Stimulated activated CD8-positive, alpha-beta memory T cell treated with anti-CD3 and anti-CD28 coated beads, Interleukin-4, amount 100 ng/mL, for 24 hours (primary cell): ENCODE data around the gene SELENOP.
"Not testable (repeated sequence)": the region's sequence is repeated elsewhere in the genome, so short reads cannot be mapped to it uniquely, and the experiment has no call there.

Source experiments
- DNase-seq: peaks from one replicate; pipeline ENCODE4 v3.0.0-alpha.2; 2020; ENCODE audit warnings: low read depth

Gene SELENOP

DNA sequence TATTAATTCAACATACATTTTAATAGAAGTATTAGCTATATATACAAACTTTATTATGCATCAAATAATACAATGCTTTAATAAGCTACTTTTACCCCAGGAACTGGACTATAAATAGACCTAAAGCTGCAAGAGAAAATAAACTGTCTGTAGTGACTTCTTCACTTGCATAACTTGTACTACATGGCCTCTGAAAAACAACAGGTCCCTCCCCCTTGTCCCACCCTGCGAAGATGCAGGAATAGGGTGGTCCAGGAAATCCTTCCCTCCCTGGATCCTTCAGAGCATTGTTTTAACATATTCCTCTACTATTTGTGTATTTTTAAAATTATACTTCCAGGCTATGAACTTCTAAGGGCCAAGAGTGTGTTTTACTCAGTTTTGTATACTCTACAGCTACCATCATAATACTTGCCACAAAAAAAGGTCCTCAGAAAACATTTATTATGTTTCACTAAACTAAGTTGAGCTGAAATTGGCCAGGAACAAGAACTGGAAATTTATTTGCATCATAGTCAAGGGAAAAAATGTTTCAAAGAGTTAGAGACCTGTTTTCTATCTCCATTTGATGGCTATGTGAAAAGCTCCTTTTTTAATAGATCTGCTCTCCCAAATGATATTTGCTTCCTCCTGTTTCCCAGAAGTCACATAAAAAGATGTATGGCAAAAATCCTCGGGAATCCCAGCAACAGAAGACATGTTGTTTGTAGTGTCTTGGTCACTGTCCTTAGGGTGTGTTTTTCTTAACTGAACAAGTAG is 15.2 kb upstream of the SELENOP start:
- no peak for DNase-seq

DNA sequence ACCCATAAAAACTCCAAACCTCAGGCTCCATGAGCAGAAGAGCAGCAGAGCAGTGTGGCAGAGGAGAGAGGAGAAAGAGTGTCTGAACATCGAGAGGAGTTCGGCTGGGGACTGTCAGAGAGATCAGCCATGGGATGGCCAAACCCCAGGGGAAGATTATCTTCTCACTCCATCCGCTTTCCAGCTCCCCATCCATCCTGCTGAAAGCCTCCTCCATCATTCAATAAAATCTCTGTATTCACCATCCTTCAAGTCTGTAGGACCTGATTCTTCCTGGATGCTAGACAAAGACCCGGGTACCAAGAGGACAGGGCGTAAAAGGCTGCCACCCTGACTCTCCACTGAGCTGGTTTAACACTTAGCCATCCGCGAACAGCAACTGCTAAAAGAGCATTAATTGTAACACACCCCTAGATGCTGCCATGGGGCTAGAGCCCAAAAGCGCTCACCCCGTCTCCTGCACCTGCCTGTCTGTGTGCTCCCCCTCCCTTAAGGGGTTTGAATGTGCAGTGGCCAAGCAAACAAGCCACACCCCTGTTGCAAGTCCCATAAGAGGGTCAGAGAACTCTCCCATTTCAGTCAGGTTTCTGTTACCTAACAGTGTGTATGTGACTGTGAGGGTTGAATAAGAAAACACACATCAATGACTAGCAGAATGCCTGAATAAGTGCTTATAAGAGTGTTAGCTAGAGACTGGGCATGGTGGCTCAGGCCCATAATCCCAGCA is 13.9 kb upstream of the SELENOP start:
- no peak for DNase-seq

DNA sequence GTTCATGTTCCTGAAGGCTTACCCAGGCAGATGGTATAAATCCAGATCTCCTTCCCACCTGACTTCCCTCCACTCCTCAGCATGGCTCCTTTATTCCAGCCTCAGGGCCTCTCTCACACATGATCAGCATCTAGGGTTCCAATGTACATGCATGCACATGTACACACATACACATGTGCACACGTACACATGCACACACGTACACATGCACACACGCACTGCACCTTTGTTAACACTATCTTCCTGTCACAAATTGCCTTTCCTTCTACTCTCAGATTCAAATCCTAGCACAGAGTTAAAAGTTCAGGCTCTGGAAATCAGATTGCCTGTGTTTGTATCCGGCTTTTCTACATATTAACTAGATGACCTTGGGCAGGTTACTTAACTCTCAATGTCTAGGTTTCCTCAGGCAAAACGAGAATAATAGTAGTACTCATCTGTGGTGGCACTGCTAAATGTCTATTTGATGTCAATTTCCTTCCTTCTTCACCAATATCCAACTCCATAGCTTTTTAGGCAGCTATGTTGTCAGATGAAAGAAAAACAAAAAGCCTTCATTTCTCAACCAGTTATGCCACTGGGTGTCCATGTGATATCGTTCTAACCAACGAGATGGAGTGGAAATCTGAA is 12.8 kb upstream of the SELENOP start:
- DNase-seq = no peak

DNA sequence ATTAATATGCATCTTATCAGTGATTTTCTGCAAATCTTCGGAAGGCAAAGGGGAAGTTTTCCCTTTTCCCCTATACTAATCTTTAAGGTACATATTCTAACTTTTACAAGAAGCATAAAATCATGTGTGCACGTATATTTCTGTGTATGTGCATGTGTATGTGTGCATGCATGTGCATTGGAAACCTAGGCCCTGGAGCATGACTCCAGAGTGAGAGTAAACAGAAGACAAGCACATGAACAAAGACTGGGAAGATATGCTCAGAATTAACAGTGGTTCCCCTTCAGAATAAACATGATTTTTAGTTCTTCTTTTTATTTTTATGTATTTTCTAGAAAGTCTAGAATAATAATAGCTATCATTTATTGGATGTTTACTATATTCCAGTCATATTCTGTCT is 10.9 kb upstream of the SELENOP start:
- DNase-seq = no peak

DNA sequence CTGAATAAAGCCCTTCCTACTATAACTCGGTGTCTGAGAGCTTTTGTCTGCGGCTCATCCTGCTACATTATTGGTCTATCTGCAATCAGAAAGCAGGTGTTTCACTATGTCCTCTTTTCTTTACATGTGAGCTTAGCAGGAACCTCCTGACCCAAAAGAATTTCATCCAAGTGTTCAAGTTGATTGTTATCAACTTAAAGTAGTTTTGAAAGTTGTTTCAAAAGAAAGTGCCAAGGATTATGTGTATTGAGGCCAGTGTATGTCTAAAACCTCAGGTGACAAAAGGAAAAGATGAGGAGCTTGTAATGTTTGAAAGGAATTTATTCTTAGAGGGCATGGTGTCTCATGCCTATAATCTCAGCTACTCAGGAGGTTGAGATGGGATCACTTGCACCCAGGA is 8.1 kb upstream of the SELENOP start:
- no peak for DNase-seq

DNA sequence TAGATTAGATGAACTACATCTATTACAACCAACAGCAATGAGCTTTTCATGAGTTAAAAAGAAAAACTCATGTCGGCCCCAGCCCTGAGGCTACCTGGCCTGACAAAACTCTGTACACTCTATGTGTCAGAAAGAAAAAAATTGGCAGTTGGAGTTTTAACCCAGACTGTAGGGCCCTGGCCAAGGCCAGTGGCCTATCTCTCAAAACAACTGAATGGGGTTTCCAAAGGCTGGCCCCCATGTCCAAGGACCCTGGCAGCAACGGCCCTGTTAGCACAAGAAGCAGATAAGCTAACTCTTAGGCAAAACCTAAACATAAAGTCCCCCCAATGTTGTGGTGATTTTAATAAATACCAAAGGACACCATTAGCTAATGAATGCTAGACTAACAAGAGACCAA is 4.9 kb upstream of the SELENOP start:
- not testable (repeated sequence) for DNase-seq

DNA sequence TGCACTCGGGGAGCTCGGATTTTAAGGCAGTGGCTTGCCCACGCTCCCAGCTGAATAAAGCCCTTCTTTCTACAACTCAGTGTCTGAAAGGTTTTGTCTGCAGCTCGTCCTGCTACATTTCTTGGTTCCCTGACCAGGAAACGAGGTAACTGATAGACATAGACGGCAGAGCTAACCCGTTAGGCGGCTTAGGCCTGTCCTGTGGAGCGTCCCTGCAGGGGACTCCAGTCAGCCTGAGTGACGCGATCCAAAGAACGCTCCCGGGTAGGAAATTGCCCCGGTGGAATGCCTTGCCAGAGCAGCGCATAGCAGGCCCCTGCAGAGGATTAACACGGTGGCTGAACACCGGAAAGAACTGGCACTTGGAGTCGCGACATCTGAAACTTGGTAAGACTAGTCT is 1.8 kb upstream of the SELENOP start:
- DNase-seq = no peak

DNA sequence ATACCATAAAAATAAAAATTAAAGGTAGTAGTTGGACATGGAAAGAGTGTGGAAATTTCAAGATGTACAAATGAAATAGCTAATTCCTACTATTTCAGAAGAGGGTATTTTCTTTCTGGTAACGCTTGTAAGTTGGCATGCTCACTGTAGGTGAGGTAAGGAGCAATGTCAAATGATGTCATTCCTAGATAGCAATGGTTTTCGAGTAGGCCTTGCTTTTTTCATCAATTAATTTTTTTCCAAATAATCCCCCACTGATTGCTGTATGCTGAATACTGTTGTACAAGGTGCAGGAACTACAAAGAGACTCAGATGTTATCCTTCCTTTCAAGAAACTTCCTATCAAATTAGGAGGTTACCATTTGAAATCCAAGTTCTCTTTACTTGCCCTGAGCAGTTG is 928 bp upstream of the SELENOP start:
- no peak for DNase-seq

DNA sequence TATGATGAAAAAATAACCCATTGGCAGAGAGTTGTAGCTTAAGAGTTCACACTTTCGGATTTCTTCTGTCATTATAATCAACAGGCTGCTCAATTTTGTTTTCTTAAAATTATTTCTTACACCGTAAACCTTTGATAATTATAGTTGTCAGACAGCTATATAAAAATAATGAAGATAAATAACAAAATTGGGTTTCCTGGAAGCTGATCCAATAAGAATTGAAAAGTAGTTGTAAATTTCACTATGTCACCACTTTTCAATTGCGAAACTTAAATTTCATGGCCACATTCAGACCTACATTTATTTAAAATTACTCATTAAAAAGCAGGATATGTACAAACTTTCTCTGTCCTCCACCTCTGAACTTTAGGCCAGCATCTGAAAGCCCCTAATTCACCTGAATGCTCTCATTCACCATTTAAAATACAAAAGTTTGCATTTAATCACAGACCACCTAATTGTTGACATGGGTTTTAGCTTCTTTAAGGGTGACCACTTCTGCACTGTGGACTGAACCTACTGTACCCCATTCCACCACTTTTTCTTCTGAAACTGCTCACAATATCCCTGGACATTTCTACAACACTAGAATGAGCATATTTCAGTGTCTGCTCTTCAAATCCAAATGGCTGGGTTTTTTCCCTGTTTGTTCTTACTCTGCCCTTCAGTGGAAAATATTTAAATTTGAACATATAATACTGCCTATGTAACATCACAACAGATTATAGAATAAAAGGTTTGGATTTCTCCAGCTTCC is 680 bp downstream of the SELENOP start:
- no peak for DNase-seq

DNA sequence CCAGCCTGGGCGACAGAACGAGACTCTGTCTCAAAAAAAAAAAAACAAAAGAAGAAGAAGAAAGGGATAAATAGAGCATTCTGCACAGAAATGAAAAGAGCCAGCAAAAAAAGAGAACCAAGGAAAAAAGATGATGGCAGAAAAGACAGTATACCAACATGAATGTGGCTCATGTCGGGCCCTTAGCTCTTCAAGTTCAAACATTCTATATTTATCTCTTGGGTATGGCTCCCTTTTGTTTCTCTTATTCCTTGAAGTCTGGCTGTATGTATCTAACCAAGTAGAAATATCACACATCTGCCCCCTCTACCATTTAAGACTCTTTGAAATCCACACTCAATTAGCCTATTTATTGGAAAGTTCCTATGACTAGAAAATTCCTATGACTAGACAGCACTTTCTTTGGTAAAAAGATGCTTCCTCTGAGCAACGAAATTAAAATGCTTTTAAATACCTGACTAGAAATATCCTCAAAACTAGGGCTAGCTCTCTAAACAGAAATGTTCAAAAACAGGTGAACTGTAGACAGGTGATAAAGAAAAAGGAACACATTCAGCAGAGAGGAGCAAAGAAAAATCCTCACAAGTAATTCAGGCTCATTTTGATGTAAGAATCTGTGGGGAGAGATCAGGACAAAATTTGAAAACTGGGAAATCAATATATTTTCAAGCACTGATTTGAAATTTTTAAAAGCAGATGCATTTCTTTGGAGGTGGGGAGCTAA is 2.6 kb downstream of the SELENOP start:
- no peak for DNase-seq

DNA sequence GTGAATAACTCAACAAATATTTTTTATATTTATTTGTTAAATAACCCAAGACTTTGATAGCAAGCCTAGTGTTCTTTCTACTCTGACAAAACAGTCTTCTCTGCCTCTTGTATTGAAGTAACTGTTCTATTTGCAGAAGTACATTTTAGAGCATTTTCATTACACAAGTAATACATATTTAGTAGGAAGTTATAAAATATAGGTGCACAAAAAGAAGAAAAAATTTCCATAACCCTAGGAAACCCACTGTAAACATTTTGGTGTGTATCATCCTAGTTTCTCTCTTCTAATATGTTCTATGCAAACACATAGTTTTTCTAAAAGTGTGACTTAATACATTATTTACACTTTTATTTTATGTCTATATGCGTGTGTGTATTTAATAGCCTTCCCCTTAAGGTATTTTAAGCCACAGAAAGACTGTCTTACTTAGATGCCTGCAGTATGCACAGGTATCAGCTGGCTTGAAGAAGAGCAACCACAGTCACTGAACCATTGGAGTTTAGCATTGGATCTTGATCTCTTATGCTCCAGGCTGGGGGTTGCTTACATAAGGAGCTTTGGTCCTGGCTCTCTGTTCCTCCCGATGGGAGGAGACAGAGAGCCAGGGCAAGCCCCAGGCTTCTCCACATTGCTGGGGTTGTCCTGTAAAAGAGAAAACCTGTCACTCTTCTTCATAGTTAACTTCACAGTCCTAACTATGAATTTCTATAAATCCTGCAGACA is 3.8 kb downstream of the SELENOP start:
- no peak for DNase-seq

DNA sequence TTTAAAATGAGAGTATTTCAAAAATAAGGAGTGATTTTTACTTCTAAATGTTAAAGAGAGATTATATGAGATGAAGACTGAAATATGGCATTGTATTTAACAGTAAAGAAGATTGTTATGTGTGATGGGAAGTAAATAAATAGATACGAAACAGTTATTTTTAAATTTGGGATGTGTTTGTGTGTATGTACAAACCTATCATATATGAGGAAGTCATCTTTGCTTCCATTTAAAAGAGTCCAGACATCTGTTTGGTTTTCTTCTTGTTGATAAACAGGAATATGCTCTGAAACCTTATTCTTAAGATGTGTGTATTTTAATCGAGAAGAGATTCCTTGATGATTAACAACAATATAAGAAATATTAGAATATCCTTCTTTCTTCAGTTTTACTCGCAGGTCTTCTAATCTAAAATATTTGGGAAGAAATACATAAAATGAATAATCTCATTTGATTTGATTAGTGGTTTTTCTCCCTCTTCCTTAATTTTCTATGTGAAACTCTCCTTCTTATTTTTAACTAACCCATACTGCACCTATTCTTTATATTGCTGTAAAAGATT is 4.9 kb downstream of the SELENOP start:
- no peak for DNase-seq

DNA sequence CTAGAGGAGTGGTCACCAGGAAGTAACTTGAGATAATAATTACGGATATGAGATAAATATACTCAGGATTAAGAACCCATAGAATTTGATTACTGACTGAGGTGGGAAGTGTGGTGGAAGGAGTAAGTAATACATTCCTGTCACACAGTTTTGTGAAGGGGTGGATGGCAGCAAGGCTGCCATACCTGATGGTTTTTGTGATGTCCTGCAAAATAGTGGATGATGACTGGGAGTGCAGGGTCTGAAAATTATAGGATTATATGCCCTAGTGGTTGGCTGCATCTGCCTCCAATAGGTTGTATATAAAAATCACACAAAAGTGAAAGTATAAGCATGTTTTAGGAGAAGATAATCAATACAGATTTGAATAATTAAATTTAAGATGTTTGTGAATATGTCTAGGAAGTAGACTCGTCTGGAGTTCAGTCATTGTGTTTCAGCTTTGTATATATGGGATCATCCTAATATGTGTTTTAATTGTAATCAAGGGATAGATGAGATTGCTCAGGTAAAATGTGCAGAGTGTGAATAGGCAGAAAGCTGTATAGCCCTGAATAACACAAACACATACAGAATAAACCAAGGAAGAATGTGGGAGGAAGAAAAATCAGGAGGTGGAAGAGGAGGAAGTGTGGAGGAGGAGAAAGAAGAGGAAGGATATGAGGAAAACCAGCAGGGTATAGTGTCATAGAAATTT is 5.5 kb downstream of the SELENOP start:
- DNase-seq = no peak

DNA sequence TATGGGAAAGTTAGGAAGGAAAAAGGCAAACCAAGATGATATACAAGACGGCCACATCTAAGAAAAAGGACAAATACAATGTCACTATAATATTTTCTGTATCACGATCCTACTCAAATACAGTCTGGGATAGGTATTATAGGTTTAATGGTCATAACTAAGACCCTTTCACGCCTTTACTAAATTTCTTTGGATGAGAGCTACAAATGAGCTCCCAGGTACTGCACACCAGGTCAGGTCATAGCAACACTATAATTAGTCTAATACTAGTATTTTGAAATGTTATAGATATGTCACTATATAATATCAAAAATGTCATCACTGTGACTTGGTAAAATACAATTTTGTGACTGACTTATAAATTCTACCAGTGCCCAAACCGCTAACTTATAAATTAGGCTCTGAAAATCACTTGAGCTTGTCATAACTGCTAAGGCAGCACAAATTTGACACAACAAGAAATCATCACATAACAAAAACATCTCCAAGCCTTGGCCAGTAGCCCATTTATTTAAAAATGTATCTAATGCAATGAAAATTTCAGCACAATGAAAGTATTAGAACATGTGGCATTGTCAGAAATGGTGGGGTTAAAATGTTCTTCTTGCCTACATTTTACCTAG is 6.9 kb downstream of the SELENOP start:
- DNase-seq = no peak

DNA sequence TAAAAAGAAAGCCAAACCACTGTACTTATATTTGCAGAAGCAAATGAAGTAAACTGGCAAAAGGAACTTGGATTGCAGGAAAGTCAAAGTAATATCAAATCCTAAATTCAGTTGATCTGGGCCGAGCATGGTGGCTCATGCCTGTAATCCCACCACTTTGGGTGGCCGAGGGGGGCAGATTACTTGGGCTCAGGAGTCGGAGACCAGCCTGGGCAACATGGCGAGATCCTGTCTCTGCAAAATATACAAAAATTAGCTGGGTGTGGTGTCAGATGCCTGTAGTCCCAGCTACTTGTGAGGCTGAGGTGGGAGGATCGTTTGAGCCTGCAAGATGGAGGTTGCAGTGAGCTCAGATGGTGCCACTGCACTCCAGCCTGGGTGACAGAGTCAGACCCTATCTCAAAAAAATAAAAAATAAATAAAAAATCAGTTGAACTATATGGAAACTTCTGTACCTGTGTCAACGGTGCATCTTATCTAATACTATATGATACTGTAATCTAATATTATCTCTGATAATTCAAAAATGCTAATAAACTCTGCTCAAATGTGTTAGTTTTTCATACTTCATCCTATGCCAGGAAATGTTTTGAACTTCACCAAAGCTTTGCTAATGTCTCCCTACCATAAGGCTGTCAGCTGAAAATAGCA is 10.1 kb downstream of the SELENOP start:
- DNase-seq = no peak

DNA sequence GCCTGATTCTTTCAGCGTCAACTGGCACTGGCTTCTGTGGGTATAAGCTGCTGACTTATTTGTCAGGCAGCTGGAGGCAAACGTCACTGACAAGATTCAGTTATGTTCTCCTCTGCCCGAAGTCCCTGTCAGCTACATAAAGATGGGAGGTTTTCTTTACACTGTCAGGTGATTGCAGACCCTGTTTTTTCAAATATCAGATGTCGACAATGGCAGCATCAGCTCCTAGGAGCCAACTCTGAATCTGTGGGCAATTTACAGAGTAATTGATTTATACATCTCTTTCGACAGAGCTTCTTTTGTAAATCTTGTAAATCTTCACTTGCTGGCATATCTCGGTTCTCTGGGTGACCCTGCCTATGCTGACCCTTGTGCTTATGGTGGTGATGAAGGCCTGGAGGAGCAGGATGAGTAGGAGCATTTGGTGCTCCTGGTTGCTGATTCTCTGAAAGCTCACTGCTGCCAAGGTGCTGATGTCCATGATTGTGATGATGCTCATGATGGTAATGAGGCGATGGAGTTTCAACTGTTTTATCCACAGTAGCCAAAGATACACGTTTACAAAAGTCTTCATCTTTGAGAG is 10.9 kb downstream of the SELENOP start:
- no peak for DNase-seq

DNA sequence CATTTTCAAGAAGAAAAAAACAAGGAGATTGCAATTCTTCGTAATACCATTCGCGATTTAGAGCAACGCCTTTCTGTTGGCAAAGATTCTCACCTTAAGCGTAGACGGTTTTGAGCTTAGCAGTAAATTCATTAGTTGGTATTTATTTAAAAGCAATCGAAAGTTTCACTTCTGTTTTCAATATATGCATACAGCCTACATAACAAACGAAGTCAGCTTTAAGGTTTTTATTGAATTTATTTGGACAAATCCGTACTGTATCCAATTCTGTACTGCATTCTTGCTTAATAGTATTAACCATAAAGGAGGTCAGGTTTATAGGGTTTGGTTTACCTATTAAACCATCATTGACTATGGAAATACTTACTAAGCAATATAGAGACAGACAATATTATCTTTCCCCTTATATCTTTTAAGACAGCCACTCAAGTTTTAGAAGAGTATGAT is 12.0 kb downstream of the SELENOP start:
- DNase-seq = no peak

DNA sequence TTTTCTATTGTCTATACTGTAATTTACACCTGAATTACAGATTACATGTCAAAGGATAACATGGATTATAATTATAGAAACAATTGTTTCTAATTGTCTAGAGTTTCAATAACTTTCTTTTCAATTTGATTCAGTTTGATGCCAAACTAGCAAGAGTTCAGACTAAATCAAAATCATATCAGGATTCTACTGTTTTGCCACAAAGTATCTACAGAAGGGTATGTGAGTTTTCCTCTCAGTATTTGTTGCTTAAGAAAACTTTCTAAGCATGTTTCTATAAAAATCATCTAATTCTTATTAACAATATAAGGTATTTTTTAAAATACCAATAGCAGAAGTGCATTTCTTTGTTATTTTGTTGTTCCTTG is 12.5 kb downstream of the SELENOP start:
- DNase-seq = no peak
